Left ventricle myocardium superior (tissue), 1 donor: Measurements from ENCODE around the gene UFD1. TPM values are rescaled to one million over a fixed set of nuclear protein-coding genes. Genes with fewer than 3 reads are reported as not detected.

ENCODE experiments used
- ATAC-seq: fragments of 200-7000 bp; cut with Tn5 transposase; one replicate; pipeline ENCODE4 v1.9.1; 2020; ENCODE audit warnings: mild to moderate bottlenecking, moderate library complexity
- DNase-seq: peaks from one replicate; pipeline ENCODE4 v3.0.0-alpha.2; 2020
- intact Hi-C: fragments of 100-400 bp; cut with micrococcal nuclease; formaldehyde crosslinking; loops from one replicate; pipeline ENCODE4 v1.11.0; 2022
- total RNA-seq: library from RNA; stranded (reverse); fragmentation: NEBNext Ultra II Directional; extraction: Animal tissue kit (Norgen Biotek cat#: 25700); gene quantifications from one replicate; pipeline ENCODE4 v1.2.1, GENCODE V29; 2021
- donor health status: DM: no; HTN: yes; CAD: no; lungs with severe emphysema.

UFD1 gene
- total RNA-seq, 1 donor from 2014 or later: 44.5 TPM

GRCh38 chr22:19517171-19517500 lies 38.1 kb upstream of the UFD1 start:
- ATAC-seq: no peak
- no peak for DNase-seq
- intact Hi-C loops: no loop called here

- intact Hi-C loops: no loop called here
- no peak for DNase-seq
- ATAC-seq: no peak
Observed at GRCh38 chr22:19516378-19517170, 37.6 kb upstream of the UFD1 start.

- DNase-seq (no peak), ATAC-seq (no peak)
- intact Hi-C loops: no loop called here
Observed at GRCh38 chr22:19515654-19516377, 36.8 kb upstream of the UFD1 start.

GRCh38 chr22:19514831-19515565 lies 36.0 kb upstream of the UFD1 start:
- no peak for DNase-seq
- intact Hi-C loops: no loop called here
- no peak for ATAC-seq

- no peak for ATAC-seq
- intact Hi-C loops: no loop called here
- no peak for DNase-seq
Observed at GRCh38 chr22:19513823-19514222, 34.8 kb upstream of the UFD1 start.

- ATAC-seq (no peak), DNase-seq (no peak)
- intact Hi-C loops: no loop called here
Observed at GRCh38 chr22:19510919-19511341, 31.9 kb upstream of the UFD1 start.

- intact Hi-C loops: no loop called here
- no peak for DNase-seq
- no peak for ATAC-seq
Observed at GRCh38 chr22:19509923-19510322, 30.9 kb upstream of the UFD1 start.

- ATAC-seq: no peak
- intact Hi-C loops: no loop called here
- DNase-seq: no peak
Observed at GRCh38 chr22:19509191-19509590, 30.2 kb upstream of the UFD1 start.

- intact Hi-C loops: no loop called here
- DNase-seq: no peak
- no peak for ATAC-seq
Observed at GRCh38 chr22:19508024-19508776, 29.2 kb upstream of the UFD1 start.

GRCh38 chr22:19507534-19507861 lies 28.5 kb upstream of the UFD1 start:
- DNase-seq (no peak), ATAC-seq (no peak)
- intact Hi-C loops: no loop called here

GRCh38 chr22:19506212-19506611 lies 27.2 kb upstream of the UFD1 start:
- DNase-seq: no peak
- intact Hi-C loops: no loop called here
- ATAC-seq: no peak

- intact Hi-C loops: no loop called here
- ATAC-seq (no peak), DNase-seq (no peak)
Observed at GRCh38 chr22:19505735-19506126, 26.7 kb upstream of the UFD1 start.

GRCh38 chr22:19504900-19505734 lies 26.1 kb upstream of the UFD1 start:
- ATAC-seq (no peak), DNase-seq (no peak)
- intact Hi-C loops: no loop called here

- intact Hi-C loops: no loop called here
Observed at GRCh38 chr22:19503869-19504268, 24.9 kb upstream of the UFD1 start.

GRCh38 chr22:19503367-19503766 lies 24.4 kb upstream of the UFD1 start:
- intact Hi-C loops: no loop called here
- ATAC-seq: no peak
- DNase-seq: no peak

More at GRCh38 chr22:19503869-19504268, 24.9 kb upstream of the UFD1 start:
- no peak for ATAC-seq
- no peak for DNase-seq

- no peak for DNase-seq
- intact Hi-C loops: no loop called here
- no peak for ATAC-seq
Observed at GRCh38 chr22:19501897-19502447, 23.0 kb upstream of the UFD1 start.

GRCh38 chr22:19499880-19500242 lies 20.9 kb upstream of the UFD1 start:
- intact Hi-C loops: loop anchor here (10.0 kb wide), 1 partner anchor 135 kb away; no protein-coding TSS in a partner anchor
- DNase-seq: no peak
- ATAC-seq: no peak

GRCh38 chr22:19499236-19499879 lies 20.4 kb upstream of the UFD1 start:
- ATAC-seq: no peak
- intact Hi-C loops: loop anchor here (10.0 kb wide), 1 partner anchor 135 kb away; no protein-coding TSS in a partner anchor
- DNase-seq: no peak
